ENCODE data around the gene RFX6.
"Not testable (repeated sequence)": the region's sequence is repeated elsewhere in the genome, so short reads cannot be mapped to it uniquely, and the experiment has no call there.

The RFX6 gene, protein sequence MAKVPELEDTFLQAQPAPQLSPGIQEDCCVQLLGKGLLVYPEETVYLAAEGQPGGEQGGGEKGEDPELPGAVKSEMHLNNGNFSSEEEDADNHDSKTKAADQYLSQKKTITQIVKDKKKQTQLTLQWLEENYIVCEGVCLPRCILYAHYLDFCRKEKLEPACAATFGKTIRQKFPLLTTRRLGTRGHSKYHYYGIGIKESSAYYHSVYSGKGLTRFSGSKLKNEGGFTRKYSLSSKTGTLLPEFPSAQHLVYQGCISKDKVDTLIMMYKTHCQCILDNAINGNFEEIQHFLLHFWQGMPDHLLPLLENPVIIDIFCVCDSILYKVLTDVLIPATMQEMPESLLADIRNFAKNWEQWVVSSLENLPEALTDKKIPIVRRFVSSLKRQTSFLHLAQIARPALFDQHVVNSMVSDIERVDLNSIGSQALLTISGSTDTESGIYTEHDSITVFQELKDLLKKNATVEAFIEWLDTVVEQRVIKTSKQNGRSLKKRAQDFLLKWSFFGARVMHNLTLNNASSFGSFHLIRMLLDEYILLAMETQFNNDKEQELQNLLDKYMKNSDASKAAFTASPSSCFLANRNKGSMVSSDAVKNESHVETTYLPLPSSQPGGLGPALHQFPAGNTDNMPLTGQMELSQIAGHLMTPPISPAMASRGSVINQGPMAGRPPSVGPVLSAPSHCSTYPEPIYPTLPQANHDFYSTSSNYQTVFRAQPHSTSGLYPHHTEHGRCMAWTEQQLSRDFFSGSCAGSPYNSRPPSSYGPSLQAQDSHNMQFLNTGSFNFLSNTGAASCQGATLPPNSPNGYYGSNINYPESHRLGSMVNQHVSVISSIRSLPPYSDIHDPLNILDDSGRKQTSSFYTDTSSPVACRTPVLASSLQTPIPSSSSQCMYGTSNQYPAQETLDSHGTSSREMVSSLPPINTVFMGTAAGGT

DNA sequence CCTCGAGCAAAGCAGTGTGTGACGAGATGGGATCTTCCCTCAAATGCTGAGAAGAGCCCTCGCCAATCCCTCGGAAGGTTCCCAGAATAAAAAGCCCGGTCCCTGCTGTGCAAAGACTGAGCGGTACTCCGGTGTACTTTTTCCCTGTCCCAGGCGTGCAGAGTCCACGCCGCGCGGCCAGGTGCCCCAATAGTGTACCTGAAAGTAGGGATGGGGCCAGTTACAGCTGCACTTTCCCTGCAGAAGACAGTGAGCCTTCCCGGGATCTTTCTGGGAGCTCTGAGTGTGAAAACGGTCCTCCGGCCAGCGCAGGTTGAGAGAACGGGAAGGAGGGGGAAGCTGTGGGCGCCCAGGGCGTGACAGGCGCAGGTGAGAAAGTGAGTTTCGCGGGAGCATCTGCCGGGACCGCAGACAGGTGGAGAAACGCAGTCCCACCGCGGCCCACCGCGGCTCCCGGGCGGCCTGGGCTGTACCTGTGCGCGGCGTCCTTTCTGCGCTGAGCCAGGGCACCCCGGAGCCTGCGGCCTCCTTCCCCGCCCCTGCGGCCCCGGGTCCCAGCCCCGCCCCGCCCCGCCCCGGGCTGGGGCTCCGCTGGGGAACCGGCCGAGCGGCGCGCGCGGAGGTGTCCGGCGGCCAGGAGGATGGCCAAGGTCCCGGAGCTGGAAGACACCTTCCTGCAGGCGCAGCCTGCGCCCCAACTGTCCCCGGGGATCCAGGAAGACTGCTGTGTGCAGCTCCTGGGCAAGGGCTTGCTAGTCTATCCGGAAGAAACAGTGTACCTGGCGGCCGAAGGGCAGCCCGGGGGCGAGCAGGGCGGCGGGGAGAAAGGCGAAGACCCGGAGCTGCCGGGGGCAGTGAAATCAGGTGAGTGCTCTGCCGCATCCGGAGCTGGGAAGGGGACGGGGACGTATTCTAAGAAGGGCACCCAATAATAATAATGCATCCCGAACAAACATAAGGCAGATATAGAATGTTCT, at the start of gene RFX6:
TSS of gene RFX6 (plus strand) at position 608 of the 977 bp plus-strand sequence. CDS start at position 642, 34 bp downstream.
- no peak for DNase-seq

DNA sequence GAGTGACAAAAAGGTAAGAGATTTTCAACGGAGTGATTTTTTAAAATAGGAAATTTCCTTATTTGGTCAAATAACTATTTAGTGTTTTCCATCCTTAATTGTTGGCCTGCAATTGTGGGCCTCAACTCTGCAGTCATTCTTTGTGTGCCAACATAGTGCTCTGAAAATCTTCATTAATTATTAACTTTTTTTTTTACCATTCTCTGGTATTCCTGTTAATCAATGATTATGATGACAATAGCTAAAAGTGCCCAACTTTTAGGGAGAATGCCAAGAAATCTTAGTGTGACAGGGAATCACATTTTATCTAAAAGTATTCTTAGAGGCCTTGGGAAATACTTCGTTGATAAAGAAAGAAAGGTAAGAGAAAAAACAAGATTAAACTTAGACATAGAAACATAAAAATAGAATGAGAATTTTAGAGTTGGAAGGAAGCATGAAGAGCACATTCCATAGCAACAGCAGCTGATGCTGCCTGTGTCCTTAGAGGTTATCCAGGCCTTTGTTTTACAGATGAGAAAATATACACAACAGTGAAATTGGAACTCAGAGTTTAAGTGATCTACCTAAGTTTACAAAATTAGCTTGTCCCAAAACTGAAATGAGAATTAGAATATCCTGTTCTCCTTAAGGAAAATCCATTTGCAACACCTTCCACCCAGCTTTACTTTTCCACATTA, 49.3 kb upstream of the RFX6 start:
- no peak for DNase-seq

DNA sequence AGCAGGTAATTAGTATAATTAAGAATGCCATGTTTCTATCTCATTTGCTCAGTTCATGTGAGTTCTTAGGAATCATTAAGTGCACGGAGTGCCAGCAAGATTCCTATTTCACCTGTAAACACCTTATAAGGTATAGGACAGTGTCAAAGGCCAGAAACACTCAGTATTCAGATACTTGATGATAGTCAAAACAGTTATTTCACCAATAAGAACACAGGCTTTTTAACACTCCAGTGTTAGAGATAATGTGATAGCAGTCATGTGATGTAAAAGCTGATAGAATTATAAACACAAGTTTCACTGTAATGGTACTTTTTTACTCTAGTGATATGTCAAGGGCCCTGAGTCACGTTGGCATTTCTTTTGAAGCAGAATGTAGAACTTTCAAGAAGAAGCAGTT, 48.1 kb upstream of the RFX6 start, which contains the start of gene GPRC6A:
TSS of gene GPRC6A (minus strand) at position 101 of the 400 bp plus-strand sequence. CDS start at position 31, 70 bp downstream.
- no peak for DNase-seq

DNA sequence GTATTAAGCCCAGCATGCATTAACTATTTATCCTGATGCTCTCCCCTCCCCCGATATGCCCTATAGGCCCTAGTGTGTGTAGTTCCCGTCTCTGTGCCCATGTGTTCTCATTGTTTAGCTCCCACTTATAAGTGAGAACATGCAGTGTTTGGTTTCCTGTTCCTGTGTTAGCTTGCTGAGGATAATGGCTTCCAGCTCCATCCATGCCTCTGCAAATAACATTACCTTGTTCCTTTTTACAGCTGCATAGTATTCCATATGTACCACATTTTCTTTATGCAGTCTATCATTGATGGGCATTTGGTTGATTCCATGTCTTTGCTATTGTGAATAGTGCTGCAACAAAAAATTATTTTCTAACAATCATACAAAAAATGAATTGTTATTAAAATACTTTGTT, 42.5 kb upstream of the RFX6 start:
- not testable (repeated sequence) for DNase-seq

DNA sequence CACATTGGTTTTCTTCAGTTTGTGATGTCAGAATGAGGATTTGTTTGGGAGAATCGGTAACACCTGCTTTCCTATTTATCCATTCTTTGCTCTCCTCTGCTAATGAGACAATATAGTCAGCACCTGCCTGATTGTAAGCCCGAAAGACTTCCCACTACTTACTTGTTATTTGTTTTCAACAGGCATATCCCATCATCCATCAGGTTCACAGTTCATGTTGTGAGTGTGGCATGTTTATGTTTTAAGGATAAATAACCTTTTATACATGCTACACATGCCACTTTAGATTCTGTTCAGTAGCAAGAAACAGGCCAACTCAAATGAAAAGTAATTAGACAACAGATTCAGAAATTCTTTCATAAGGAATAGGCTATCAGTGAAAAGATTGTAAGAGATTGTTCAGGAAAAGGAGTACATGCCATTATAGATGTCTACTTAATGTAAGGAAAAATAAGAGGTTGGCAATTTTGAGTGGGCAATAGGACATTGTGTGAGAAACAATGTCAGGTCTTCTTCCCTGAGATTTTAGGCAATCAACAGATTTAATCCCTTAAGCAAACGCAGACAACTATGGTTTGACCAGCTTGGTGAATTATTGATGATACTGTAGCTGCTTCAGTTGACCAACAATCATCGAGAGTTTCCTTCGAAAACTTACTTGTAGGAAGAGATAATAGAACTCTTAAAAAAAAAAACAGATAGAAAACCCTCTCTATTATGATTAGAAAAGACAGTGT, 40.3 kb upstream of the RFX6 start:
- no peak for DNase-seq

DNA sequence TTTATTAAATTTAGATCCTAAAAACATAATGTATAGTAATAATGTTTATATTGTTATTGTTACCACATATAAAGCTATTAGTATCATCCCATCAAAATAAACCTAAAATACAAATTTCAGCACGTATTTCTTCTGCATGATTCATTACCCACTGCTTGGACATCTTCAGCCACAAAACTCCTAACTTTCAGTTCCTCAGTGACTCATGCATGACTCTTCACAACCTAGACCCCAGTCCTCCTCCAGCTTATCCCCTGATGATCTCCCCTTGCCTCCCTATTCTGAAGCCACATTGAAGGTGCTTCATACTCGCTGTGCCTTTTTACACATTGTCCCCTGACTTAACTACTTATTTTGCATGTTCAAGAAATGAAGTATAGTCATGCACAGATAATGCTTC, 37.0 kb upstream of the RFX6 start:
- DNase-seq: no peak

DNA sequence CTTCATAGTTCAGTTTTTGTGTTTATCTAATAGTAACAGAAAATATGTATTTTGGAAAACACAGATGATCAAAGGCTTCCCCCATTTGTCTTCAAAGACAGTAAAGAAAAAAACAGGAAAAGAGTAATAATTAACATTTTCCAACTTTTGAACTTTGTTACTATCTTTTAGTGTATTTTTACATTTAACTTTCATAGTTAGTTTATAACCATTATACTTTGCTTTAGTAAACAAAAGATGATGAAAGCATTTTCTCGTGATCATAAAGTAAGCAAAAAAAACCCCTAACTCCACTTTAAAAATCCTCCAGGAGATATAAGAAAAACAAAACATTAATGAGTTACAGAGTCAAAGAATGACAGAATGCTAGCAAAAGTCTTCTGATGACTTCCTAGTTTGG, 34.6 kb upstream of the RFX6 start:
- DNase-seq: no peak

DNA sequence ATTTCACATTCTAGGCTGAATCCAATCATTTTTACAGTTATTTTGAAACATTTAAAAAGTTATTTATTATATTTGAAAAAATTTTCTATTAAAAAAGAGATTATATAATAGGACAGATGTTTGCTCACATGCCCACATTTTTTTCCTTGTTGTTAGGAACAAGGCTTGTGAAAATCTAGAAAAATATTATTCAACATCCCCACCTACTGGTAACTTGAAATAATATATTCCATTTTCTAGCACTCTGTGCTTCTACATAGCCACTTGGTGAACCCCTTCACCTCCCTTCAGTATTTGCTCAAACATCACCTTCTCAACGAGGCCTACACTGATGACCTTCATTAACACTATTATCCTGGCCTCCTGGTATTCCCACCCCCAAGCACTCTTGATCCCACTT, 29.8 kb upstream of the RFX6 start:
- DNase-seq: peak; percentile 46 to 82

DNA sequence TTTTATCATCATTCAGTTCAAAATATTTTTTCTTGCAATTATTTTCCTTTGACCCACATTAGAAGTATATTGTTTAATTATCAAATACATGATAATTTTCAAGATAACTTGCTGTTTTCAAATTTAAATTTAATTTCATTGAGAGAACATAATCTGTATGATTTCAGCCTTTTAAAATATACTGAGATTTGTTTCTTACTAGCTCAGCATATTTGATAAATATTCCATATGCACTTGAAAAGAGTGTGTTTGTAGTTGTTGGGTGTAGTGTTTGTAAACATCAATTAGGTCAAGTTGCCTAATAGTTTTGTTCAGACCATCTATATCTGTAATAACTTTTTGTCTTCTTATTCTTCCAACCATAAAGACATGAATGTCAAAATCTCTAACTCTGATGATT, 19.0 kb upstream of the RFX6 start:
- no peak for DNase-seq

DNA sequence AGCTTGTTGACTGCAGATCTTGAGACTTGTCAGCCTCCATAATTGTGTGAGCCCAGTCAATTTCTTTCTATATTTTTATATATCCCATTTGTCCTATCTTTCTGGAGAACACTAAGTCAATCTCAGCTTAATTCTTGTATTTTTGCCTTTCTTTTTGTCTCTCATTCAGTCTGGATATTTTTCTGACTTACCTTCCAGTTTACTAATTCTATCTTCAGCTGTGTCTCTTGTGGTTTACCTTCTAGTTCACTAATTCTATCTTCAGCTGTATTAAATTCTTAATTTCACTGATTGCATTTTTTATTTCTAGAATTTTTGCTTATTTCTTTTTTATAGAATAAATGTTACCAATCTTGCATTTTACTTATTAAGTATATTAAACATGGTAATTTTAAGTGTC, 17.8 kb upstream of the RFX6 start:
- no peak for DNase-seq

DNA sequence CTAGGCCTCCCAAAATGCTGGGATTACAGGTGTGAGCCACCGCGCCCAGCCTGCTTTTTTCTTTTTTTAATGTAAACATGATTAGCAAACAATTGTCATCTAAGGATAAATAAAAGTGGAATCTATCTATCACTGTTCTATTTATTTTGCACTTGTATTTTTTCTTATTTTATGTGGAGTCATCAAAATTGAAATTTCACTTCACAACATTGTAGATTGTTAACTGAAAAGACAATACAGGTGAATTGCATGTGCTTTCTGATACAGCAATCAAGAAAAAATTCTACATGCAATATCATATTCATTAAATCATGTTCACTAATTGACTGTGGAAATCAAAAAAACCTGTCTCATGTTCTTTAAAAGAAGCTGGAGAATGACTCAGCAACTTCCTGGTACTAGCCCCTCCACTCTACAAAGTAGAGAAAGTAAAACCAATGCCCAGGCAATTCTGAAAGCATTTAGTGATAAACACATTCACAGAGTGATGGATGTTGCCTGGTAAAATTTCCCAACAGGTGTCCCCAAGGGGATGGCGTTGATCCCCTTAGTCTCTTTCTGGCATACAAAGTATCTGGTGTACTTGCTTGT, 10.7 kb upstream of the RFX6 start:
- no peak for DNase-seq

DNA sequence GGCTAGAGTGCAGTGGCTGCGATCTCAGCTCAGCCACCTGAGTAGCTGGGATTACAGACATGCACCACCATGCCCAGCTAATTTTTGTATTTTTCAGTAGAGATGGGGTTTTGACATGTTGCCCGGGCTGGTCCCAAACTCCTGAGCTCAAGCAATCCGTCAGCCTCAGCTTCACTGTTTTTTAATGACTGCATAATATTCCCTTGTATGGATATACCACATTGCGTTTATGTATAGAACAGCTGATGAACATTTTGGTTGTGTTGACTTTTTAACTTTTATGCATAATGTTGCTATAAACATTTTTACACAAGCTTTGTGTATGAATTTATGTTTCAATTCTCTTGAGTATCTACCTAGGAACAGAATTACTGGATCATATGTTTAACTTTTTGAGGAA, 4.3 kb upstream of the RFX6 start:
- no peak for DNase-seq

DNA sequence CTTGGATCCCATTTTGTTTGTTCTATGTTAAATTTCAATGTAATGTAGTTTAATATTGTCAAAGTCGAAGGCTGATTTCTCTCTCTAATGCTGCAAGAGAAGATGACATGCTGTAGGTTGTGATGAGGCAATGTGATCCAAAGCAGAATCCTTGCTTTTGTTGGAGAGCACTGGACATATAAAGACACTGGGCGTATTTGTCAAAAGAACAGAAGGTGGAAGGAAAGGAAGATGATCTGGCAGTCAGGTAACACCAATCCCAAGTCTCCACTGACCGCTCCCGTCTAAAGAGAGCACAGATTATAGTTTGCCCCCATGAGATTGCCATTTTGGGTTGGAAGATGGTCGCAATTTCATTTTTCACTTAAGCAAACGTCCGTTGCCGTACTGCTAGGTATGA, 935 bp upstream of the RFX6 start:
- DNase-seq: no peak

DNA sequence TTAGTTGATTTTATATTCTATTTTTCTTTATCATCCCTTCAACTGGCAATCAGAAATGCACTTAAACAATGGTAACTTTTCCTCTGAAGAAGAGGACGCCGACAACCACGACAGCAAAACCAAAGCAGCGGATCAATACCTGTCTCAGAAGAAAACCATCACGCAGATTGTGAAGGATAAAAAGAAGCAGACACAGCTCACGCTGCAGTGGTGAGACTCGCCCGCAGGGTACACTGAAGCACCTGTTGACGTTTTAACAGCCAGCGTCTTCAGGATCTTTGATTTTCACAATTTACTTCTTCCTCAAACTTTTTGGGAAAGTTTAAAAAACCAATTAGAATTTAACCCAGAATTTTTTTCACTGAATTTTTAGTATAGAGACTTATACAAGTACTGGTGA, 701 bp downstream of the RFX6 start:
- DNase-seq: no peak

DNA sequence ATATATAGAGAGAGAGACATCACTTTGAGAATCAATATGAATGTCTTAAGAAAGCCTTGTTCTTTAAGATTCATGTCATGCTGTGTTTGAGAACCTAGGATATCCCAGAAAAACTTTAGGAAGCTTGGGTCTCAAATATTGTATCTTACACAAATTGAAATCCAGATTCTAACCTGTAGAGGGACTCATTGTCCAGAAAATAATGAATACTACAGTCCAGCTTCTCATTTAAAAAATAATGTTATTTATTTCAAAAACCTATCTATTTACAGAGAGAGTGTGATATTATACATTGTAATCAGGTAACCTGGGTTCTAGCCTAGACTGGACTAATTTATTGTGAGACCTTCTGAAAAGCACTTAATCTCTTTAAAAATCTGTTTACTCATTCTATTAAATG, 4.2 kb downstream of the RFX6 start:
- peak; percentile 7 to 23 for DNase-seq

DNA sequence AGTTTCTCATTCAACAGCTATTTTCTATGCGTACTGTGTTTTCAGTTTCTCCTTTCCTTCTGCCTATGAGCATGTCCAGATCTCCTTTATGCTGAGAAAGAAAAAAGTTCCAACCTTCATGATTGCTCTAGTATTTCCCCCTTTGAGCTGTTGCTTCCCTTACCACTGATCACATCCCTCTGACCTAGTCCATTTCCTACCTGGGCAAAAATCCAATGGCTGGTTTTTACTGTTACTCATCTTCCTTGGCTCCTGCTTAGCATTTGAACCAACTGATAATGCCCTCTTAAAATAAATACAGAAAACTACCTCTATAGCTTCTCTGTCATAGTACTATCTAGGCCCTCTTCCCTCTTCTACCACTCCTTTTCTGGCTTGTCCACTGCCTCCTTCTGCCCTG, 6.0 kb downstream of the RFX6 start:
- DNase-seq: no peak

DNA sequence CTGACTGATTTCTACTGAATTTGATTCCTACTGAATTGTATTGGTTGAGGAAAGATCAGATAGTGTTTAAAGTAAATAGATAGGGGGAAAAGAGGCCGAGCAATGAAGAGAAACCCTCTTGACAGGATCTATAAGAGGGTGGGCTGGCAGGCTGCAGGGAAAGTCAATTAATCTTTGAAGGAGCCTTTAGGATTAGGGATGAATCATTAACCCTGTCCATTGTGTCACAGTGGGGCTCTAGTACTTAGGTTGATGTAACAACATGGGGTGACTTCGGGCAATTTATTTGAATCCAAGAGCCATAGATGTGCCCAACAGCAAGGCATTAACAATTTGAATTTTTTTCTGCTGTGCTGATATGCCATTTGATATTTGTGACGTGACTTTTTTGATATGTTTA, 7.5 kb downstream of the RFX6 start:
- DNase-seq: no peak

DNA sequence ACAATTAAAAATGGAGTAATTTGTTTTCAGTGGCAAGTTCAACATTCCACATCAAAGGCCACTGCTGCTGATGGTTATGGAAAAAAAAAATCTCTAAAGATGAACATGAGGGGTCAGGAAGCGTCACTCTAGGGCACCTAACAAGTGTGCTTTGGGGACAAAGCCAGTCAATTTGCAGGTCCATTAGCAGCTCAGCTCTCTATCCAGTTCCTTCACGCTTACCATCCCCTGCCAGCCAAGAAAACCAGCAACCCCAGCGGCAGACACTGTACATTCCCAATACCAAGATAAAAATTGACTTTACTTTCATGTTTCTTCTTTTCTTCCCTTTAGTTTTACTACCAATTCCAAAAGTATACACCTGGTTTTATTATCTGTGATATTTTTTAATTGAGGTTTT, 10.1 kb downstream of the RFX6 start:
- DNase-seq: no peak

DNA sequence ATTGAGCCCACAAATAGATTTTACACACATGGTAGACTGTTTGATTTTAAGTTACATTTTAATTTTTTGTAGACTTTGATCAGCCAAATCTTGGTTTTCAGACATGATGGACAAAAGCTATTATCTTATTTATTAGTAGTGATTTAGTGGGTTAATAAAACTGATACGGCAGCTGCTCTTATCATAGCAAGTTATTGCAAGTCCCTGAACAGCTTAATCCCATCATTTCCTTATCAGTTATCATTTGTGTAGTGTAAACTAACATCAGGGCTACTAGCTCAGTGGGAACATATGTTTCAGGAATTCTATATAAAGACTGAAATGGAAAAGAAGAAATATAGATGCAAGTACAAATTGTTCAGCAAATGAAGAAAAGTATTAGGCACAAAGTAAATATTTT, 10.9 kb downstream of the RFX6 start:
- DNase-seq: no peak

DNA sequence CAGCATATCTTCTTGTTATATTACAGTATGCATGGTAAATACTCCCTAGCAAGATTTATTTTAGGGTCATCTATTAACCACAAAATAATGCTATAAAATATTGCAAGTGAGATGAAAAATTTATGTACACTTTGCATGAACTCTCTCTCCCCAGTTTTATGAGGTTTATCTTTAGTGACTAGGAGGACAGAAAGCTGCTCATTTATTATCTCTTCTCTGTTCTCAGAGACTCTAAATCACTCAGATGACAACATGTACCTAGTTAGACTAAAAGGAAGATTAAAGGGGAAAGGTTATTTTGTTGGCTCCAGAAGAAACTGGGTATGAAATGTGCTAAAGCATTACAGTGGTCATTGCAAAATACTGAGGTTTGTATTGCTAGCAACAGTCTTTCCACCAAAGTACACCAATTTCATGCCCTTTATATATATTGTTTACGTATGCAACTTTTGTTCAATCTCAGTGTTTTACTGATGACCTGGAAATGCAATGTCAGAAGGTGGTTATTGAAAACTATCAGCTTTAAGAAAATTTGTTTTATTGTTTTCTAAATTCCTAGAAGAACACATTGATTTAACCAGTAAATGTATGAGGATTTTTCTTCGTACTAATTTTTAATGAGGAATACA, 11.8 kb downstream of the RFX6 start:
- no peak for DNase-seq

Data from AML-193 (cell line).